Measurements from ENCODE around the gene LGALS1. TPM values are rescaled to one million over a fixed set of nuclear protein-coding genes. Genes with fewer than 3 reads are reported as not detected.

Gene LGALS1
- total and polyA plus RNA-seq, 2 donors: 482 to 554 TPM

- peaks cover 0 to 10% of the 10 kb centered on the region in 2 donors for H3K9me3 ChIP-seq (ENCODE audit: control insufficient read depth in 2 of 2, insufficient read depth in 1 of 2, low read length in 1 of 2)
- H3K27ac ChIP-seq (ENCODE audit: low read depth in 1 of 2, low read length in 1 of 2): peak overlapping the region in 1 of 2 donors; percentile 47
- H3K4me3 ChIP-seq (ENCODE audit: low read length in 2 of 2): no peak overlapping the region
- DNase-seq (ENCODE audit: low read depth in 6 of 9, low spot score in 9 of 9): no peak
- peaks cover 0 to 2% of the 10 kb centered on the region in 2 donors for H3K27me3 ChIP-seq (ENCODE audit: control insufficient read depth in 2 of 2, insufficient read depth in 1 of 2, low read length in 1 of 2)
- peaks cover 41 to 92% of the 10 kb centered on the region in 2 donors for H3K4me1 ChIP-seq (ENCODE audit: control insufficient read depth in 2 of 2, insufficient read depth in 2 of 2, low read length in 2 of 2)
- WGBS: 33% methylated on average over 6 of the region's 6 CpGs
- H3K36me3 ChIP-seq (ENCODE audit: control insufficient read depth in 2 of 2, insufficient read depth in 2 of 2, low read length in 1 of 2): peaks cover 9 to 21% of the 10 kb centered on the region in 2 donors
Observed at GRCh38 chr22:37636186-37636948, 39.1 kb upstream of the LGALS1 start.

GRCh38 chr22:37636949-37637273 lies 38.5 kb upstream of the LGALS1 start:
- peaks cover 0 to 10% of the 10 kb centered on the region in 2 donors for H3K9me3 ChIP-seq (ENCODE audit: control insufficient read depth in 2 of 2, insufficient read depth in 1 of 2, low read length in 1 of 2)
- 48% methylated on average over 3 of the region's 3 CpGs for WGBS
- peaks cover 0 to 2% of the 10 kb centered on the region in 2 donors for H3K27me3 ChIP-seq (ENCODE audit: control insufficient read depth in 2 of 2, insufficient read depth in 1 of 2, low read length in 1 of 2)
- DNase-seq (ENCODE audit: low read depth in 6 of 9, low spot score in 9 of 9): no peak
- no peak overlapping the region for H3K4me3 ChIP-seq (ENCODE audit: low read length in 2 of 2)
- H3K4me1 ChIP-seq (ENCODE audit: control insufficient read depth in 2 of 2, insufficient read depth in 2 of 2, low read length in 2 of 2): peaks cover 41 to 91% of the 10 kb centered on the region in 2 donors
- no peak overlapping the region for H3K27ac ChIP-seq (ENCODE audit: low read depth in 1 of 2, low read length in 1 of 2)
- H3K36me3 ChIP-seq (ENCODE audit: control insufficient read depth in 2 of 2, insufficient read depth in 2 of 2, low read length in 1 of 2): peaks cover 7 to 18% of the 10 kb centered on the region in 2 donors

DNA sequence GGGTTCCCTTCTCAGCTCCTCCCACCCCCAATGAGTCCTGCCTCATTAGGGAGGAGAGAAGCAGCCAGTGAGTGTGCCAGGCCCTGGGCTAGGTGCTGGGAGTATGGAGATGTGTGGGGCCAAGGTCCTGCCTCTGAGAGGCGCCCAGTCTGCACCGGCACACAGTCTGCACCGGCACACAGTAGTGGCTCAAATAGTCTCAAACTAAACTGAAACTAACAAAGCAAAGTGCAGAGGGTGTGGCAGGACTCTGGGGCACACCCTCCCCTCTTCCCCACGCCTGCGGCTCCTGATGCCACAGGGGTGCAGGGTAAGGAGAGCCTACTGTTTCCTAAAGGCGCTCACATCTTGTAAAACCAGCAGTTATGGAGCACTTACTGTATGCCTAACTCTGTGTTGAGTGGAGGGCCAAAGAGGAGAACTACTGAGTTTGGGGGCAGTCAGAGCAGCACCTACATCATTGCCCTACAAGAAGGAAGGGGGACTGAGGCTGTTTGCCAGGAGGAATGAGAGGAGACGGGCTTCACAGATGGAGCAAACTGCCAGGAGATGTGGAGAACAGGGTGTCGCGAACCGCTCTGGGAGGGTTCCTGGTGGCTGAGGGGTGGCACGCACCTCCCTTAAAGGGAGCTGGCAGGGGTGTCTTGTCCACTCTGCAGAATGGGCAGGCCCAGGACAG lies 36.9 kb upstream of the LGALS1 start:
- peaks cover 42 to 89% of the 10 kb centered on the region in 2 donors for H3K4me1 ChIP-seq (ENCODE audit: control insufficient read depth in 2 of 2, insufficient read depth in 2 of 2, low read length in 2 of 2)
- H3K27ac ChIP-seq (ENCODE audit: low read depth in 1 of 2, low read length in 1 of 2): peak overlapping the region; percentile 49 to 80
- H3K9me3 ChIP-seq (ENCODE audit: control insufficient read depth in 2 of 2, insufficient read depth in 1 of 2, low read length in 1 of 2): peaks cover 0 to 10% of the 10 kb centered on the region in 2 donors
- peak overlapping the region in 1 of 2 donors; percentile 73 for H3K4me3 ChIP-seq (ENCODE audit: low read length in 2 of 2)
- WGBS: 59% methylated on average over 11 of the region's 11 CpGs
- H3K27me3 ChIP-seq (ENCODE audit: control insufficient read depth in 2 of 2, insufficient read depth in 1 of 2, low read length in 1 of 2): peaks cover 0 to 2% of the 10 kb centered on the region in 2 donors
- H3K36me3 ChIP-seq (ENCODE audit: control insufficient read depth in 2 of 2, insufficient read depth in 2 of 2, low read length in 1 of 2): peaks cover 11 to 13% of the 10 kb centered on the region in 2 donors
- no peak for DNase-seq (ENCODE audit: low read depth in 6 of 9, low spot score in 9 of 9)

- Histone ChIP-seq H3K36me3 (ENCODE audit: control insufficient read depth in 2 of 2, insufficient read depth in 2 of 2, low read length in 1 of 2) (peaks cover 15 to 18% of the 10 kb centered on the region in 2 donors), H3K27ac (ENCODE audit: low read depth in 1 of 2, low read length in 1 of 2) (peak within 1 kb of the TSS; percentile 62 to 80), H3K27me3 (ENCODE audit: control insufficient read depth in 2 of 2, insufficient read depth in 1 of 2, low read length in 1 of 2) (peaks cover 0 to 2% of the 10 kb centered on the region in 2 donors), H3K4me3 (ENCODE audit: low read length in 2 of 2) (peak within 1 kb of the TSS; percentile 73 to 77), H3K9me3 (ENCODE audit: control insufficient read depth in 2 of 2, insufficient read depth in 1 of 2, low read length in 1 of 2) (peaks cover 0 to 8% of the 10 kb centered on the region in 2 donors), H3K4me1 (ENCODE audit: control insufficient read depth in 2 of 2, insufficient read depth in 2 of 2, low read length in 2 of 2) (peaks cover 35 to 84% of the 10 kb centered on the region in 2 donors)
- WGBS: 7% methylated on average over 57 of the region's 57 CpGs
- DNase-seq (ENCODE audit: low read depth in 6 of 9, low spot score in 9 of 9): no peak
Observed at GRCh38 chr22:37639070-37639760, 36.2 kb upstream of the LGALS1 start, which contains the start of gene SH3BP1. Gene SH3BP1, plus strand, starts transcription at chr22:37639669. Its CDS starts 119 bp downstream, at chr22:37639788.

DNA sequence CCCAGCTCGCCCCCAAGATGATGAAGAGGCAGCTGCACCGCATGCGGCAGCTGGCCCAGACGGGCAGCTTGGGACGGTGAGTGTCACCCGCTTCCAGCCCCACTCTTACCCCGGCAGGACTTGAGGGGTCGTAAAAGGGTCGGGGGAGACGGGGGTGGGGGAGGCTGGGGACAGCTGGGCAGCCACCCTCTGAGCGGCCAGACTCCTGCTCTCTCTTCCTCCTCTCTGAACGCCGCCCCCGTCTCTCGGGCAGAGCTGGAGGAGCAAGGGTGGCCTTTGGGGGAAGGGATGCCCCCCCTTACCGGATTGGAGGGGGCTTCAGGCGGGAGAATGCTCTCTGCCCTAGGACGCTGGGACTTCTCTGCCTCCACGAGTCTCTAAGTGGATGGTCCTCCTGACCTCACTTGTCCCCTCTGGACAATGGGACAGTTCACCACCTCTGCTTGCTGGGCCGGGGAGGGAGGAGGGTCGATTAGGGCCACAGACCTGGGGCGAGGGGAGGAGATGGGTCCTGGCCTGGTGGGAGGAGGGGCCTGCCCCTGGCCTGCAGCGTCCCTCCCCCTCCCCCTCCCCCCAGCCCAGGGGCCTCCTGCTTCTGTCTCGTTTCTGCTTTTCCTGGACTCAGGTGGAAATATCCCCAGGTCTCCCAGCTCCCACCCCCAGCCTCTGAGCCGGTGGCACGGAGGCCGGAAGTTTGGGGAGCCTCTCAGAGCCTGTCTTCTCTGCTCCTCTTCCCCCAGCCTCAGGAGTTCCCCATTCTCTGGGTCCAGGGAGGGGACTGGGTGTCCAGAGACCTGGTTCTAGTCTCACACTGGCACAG lies 35.5 kb upstream of the LGALS1 start:
- Histone ChIP-seq H3K9me3 (ENCODE audit: control insufficient read depth in 2 of 2, insufficient read depth in 1 of 2, low read length in 1 of 2) (peaks cover 0 to 8% of the 10 kb centered on the region in 2 donors), H3K4me1 (ENCODE audit: control insufficient read depth in 2 of 2, insufficient read depth in 2 of 2, low read length in 2 of 2) (peaks cover 33 to 77% of the 10 kb centered on the region in 2 donors), H3K27me3 (ENCODE audit: control insufficient read depth in 2 of 2, insufficient read depth in 1 of 2, low read length in 1 of 2) (peaks cover 0 to 2% of the 10 kb centered on the region in 2 donors), H3K36me3 (ENCODE audit: control insufficient read depth in 2 of 2, insufficient read depth in 2 of 2, low read length in 1 of 2) (peaks cover 23 to 25% of the 10 kb centered on the region in 2 donors), H3K4me3 (ENCODE audit: low read length in 2 of 2) (peak overlapping the region; percentile 73 to 77), H3K27ac (ENCODE audit: low read depth in 1 of 2, low read length in 1 of 2) (peak overlapping the region; percentile 62 to 80)
- DNase-seq (ENCODE audit: low read depth in 6 of 9, low spot score in 9 of 9): no peak
- WGBS: 3% methylated on average over 27 of the region's 27 CpGs

DNA sequence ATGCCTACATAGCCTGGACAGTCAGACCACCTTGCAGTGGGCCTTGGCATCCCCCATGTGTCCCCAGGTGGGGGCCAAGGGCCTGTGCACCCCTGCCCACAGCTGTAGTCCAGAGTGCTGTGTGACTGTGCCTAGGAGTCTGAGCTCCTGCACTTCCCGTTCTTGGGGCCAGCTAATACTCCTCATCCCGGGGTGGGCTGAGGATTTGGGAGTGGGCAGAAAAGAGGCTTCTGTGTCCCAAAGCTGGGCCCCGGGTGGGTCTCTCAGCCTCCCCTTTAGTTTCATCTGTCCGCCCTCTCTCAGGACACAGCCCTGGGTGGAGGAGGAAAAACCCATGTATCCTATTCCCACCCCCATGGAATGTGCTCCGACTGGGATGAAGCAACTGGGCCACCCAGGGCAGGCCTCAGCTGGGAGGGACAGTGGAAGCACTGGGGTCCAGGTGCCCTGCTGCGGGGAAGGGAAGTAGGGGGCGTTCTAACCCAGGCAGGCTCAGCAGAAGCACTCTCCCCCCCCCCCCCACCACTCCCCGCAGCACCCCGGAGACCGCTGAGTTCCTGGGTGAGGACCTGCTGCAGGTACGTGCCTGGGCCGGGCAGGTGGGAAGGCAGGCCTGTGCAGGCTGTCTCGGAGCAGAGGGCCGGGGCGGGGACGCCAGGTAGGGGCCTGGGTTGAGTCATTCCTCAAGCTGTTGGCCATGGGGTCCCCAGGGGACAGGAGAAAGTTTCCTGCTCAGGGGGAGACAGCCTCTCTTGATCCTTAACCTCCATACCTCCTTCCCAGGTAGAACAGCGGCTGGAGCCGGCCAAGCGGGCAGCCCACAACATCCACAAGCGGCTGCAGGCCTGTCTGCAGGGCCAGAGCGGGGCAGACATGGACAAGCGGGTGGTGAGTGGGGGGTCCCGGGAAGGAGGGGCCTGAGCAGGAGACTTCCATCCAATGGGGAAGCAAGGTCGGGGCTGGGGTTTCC lies 34.6 kb upstream of the LGALS1 start:
- no peak for DNase-seq (ENCODE audit: low read depth in 6 of 9, low spot score in 9 of 9)
- Histone ChIP-seq H3K9me3 (ENCODE audit: control insufficient read depth in 2 of 2, insufficient read depth in 1 of 2, low read length in 1 of 2) (peaks cover 0 to 8% of the 10 kb centered on the region in 2 donors), H3K36me3 (ENCODE audit: control insufficient read depth in 2 of 2, insufficient read depth in 2 of 2, low read length in 1 of 2) (peaks cover 30 to 31% of the 10 kb centered on the region in 2 donors), H3K4me3 (ENCODE audit: low read length in 2 of 2) (peak overlapping the region; percentile 73 to 77), H3K4me1 (ENCODE audit: control insufficient read depth in 2 of 2, insufficient read depth in 2 of 2, low read length in 2 of 2) (peaks cover 33 to 68% of the 10 kb centered on the region in 2 donors), H3K27ac (ENCODE audit: low read depth in 1 of 2, low read length in 1 of 2) (peak overlapping the region; percentile 53 to 57), H3K27me3 (ENCODE audit: control insufficient read depth in 2 of 2, insufficient read depth in 1 of 2, low read length in 1 of 2) (peaks cover 0 to 2% of the 10 kb centered on the region in 2 donors)
- 80% methylated on average over 24 of the region's 24 CpGs for WGBS

GRCh38 chr22:37641561-37641949 lies 33.9 kb upstream of the LGALS1 start:
- Histone ChIP-seq H3K36me3 (ENCODE audit: control insufficient read depth in 2 of 2, insufficient read depth in 2 of 2, low read length in 1 of 2) (peaks cover 32 to 33% of the 10 kb centered on the region in 2 donors), H3K27ac (ENCODE audit: low read depth in 1 of 2, low read length in 1 of 2) (peak overlapping the region in 1 of 2 donors; percentile 35), H3K4me3 (ENCODE audit: low read length in 2 of 2) (no peak overlapping the region), H3K4me1 (ENCODE audit: control insufficient read depth in 2 of 2, insufficient read depth in 2 of 2, low read length in 2 of 2) (peaks cover 30 to 61% of the 10 kb centered on the region in 2 donors), H3K27me3 (ENCODE audit: control insufficient read depth in 2 of 2, insufficient read depth in 1 of 2, low read length in 1 of 2) (peaks cover 0 to 2% of the 10 kb centered on the region in 2 donors), H3K9me3 (ENCODE audit: control insufficient read depth in 2 of 2, insufficient read depth in 1 of 2, low read length in 1 of 2) (peaks cover 0 to 8% of the 10 kb centered on the region in 2 donors)
- WGBS: 97% methylated on average over 5 of the region's 5 CpGs
- DNase-seq (ENCODE audit: low read depth in 6 of 9, low spot score in 9 of 9): no peak

Data from thymus (tissue), 11 donors.